Iris pigment epithelial cell (primary cell): ENCODE data around the gene CHST9.

Source experiments
- DNase-seq: peaks from one replicate; pipeline ENCODE4 v3.0.0-alpha.2; 2011; ENCODE audit warnings: low read depth

The CHST9 gene

GRCh38 chr18:26863921-26864497 is 321.1 kb downstream of the CHST9 start:
- no peak for DNase-seq

- DNase-seq, result no peak
These were observed 321.8 kb downstream of the CHST9 start for GRCh38 chr18:26863122-26863879.

- DNase-seq, result no peak
These were observed 323.0 kb downstream of the CHST9 start for GRCh38 chr18:26862084-26862483.
